Memory B cell (primary cell): Measurements from ENCODE around the gene SERINC4.
"Not testable (repeated sequence)": the region's sequence is repeated elsewhere in the genome, so short reads cannot be mapped to it uniquely, and the experiment has no call there.

ENCODE experiments used
- ATAC-seq: fragments of 150-1000 bp; cut with Tn5 transposase; 2 replicates; pipeline ENCODE4 v1.10.0; 2021; ENCODE audit warnings: low read depth, mild to moderate bottlenecking, moderate library complexity
- DNase-seq, 2 donors: peaks; one replicate each; pipeline ENCODE4 v3.0.0; 2022; ENCODE audit warnings: low spot score in 2 of 2
- H3K27ac Mint-ChIP-seq: one replicate; pipeline ENCODE4 v1.8.0; 2022; ENCODE audit warnings: mild to moderate bottlenecking, moderate library complexity, mixed read lengths
- H3K27me3 Mint-ChIP-seq: one replicate; pipeline ENCODE4 v1.8.0; 2022; ENCODE audit warnings: mixed read lengths
- H3K36me3 Mint-ChIP-seq: one replicate; pipeline ENCODE4 v1.8.0; 2022; ENCODE audit warnings: mild to moderate bottlenecking, mixed read lengths
- H3K4me1 Mint-ChIP-seq: one replicate; pipeline ENCODE4 v1.8.0; 2022; ENCODE audit warnings: mixed read lengths
- H3K4me3 Mint-ChIP-seq: one replicate; pipeline ENCODE4 v1.8.0; 2022; ENCODE audit warnings: mild to moderate bottlenecking, moderate library complexity, mixed read lengths
- H3K9me3 Mint-ChIP-seq: one replicate; pipeline ENCODE4 v1.8.0; 2022; ENCODE audit warnings: mixed read lengths

Gene SERINC4

GRCh38 chr15:43799945-43800285 lies at the start of gene SERINC4:
SERINC4 (minus strand) TSS chr15:43800220; CDS start chr15:43799986, 234 bp downstream.
- peaks cover 26% of the 10 kb centered on the region for H3K36me3 Mint-ChIP-seq
- H3K27ac Mint-ChIP-seq, result peak within 1 kb of the TSS; percentile 98
- ATAC-seq, result no peak
- H3K9me3 Mint-ChIP-seq, result no peaks in the 10 kb centered on the region
- H3K4me3 Mint-ChIP-seq, result peak within 1 kb of the TSS; percentile 100
- peaks cover 34% of the 10 kb centered on the region for H3K4me1 Mint-ChIP-seq
- H3K27me3 Mint-ChIP-seq, result no peaks in the 10 kb centered on the region
- DNase-seq, result no peak

- peaks cover 3% of the 10 kb centered on the region for H3K4me1 Mint-ChIP-seq
- peaks cover 14% of the 10 kb centered on the region for H3K36me3 Mint-ChIP-seq
- no peak overlapping the region for H3K4me3 Mint-ChIP-seq
- ATAC-seq, result no peak
- H3K27ac Mint-ChIP-seq, result no peak overlapping the region
- H3K9me3 Mint-ChIP-seq, result no peaks in the 10 kb centered on the region
- no peak for DNase-seq
- H3K27me3 Mint-ChIP-seq, result no peaks in the 10 kb centered on the region
Measured at GRCh38 chr15:43845421-43845820, 45.4 kb upstream of the SERINC4 start.

GRCh38 chr15:43832485-43832884 lies 32.5 kb upstream of the SERINC4 start:
- not testable (repeated sequence) for H3K27ac Mint-ChIP-seq, H3K36me3 Mint-ChIP-seq
- peaks cover 26% of the 10 kb centered on the region for H3K4me1 Mint-ChIP-seq

GRCh38 chr15:43831519-43832052 lies 31.6 kb upstream of the SERINC4 start:
- not testable (repeated sequence) for H3K27me3 Mint-ChIP-seq, H3K27ac Mint-ChIP-seq, ATAC-seq, H3K36me3 Mint-ChIP-seq, H3K9me3 Mint-ChIP-seq, DNase-seq, H3K4me3 Mint-ChIP-seq
- peaks cover 29% of the 10 kb centered on the region for H3K4me1 Mint-ChIP-seq

More at GRCh38 chr15:43832485-43832884, 32.5 kb upstream of the SERINC4 start:
- ATAC-seq, H3K27me3 Mint-ChIP-seq, DNase-seq, H3K9me3 Mint-ChIP-seq, H3K4me3 Mint-ChIP-seq: not testable (repeated sequence)

- ATAC-seq, H3K27ac Mint-ChIP-seq, H3K27me3 Mint-ChIP-seq, H3K36me3 Mint-ChIP-seq, H3K9me3 Mint-ChIP-seq, H3K4me3 Mint-ChIP-seq, DNase-seq: not testable (repeated sequence)
- peaks cover 29% of the 10 kb centered on the region for H3K4me1 Mint-ChIP-seq
Measured at GRCh38 chr15:43830691-43831275, 30.8 kb upstream of the SERINC4 start.

GRCh38 chr15:43829951-43830540 lies 30.0 kb upstream of the SERINC4 start:
- peak overlapping the region; percentile 76 for H3K27ac Mint-ChIP-seq

GRCh38 chr15:43828061-43828657 lies 28.1 kb upstream of the SERINC4 start:
- no peak for DNase-seq

More at GRCh38 chr15:43829951-43830540, 30.0 kb upstream of the SERINC4 start:
- ATAC-seq, DNase-seq, H3K9me3 Mint-ChIP-seq, H3K27me3 Mint-ChIP-seq, H3K36me3 Mint-ChIP-seq: not testable (repeated sequence)
- Mint-ChIP-seq H3K4me1 (peaks cover 29% of the 10 kb centered on the region), H3K4me3 (peak overlapping the region; percentile 46)

GRCh38 chr15:43826508-43827341 lies 26.7 kb upstream of the SERINC4 start, which contains the start of gene WDR76:
WDR76 (plus strand) TSS chr15:43827002; CDS start chr15:43827033, 31 bp downstream.
- DNase-seq, result peak; percentile 45 to 52
- no peaks in the 10 kb centered on the region for H3K27me3 Mint-ChIP-seq
- H3K27ac Mint-ChIP-seq, result peak within 1 kb of the TSS; percentile 77
- peaks cover 2% of the 10 kb centered on the region for H3K36me3 Mint-ChIP-seq
- peak; percentile 67 for ATAC-seq
- H3K4me3 Mint-ChIP-seq, result peak within 1 kb of the TSS; percentile 85
- H3K4me1 Mint-ChIP-seq, result peaks cover 33% of the 10 kb centered on the region
- H3K9me3 Mint-ChIP-seq, result no peaks in the 10 kb centered on the region

More at GRCh38 chr15:43828061-43828657, 28.1 kb upstream of the SERINC4 start:
- Mint-ChIP-seq H3K27ac (peak overlapping the region; percentile 77), H3K36me3 (no peaks in the 10 kb centered on the region), H3K27me3 (no peaks in the 10 kb centered on the region), H3K9me3 (no peaks in the 10 kb centered on the region), H3K4me1 (peaks cover 33% of the 10 kb centered on the region), H3K4me3 (peak overlapping the region; percentile 85)
- no peak for ATAC-seq

GRCh38 chr15:43826029-43826507 lies 26.0 kb upstream of the SERINC4 start:
- Mint-ChIP-seq H3K27me3 (no peaks in the 10 kb centered on the region), H3K9me3 (no peaks in the 10 kb centered on the region), H3K4me3 (peak overlapping the region; percentile 85), H3K36me3 (peaks cover 2% of the 10 kb centered on the region), H3K27ac (peak overlapping the region; percentile 38), H3K4me1 (peaks cover 32% of the 10 kb centered on the region)
- DNase-seq (no peak), ATAC-seq (no peak)

- not testable (repeated sequence) for H3K36me3 Mint-ChIP-seq, H3K9me3 Mint-ChIP-seq, DNase-seq, ATAC-seq, H3K27me3 Mint-ChIP-seq
- H3K27ac Mint-ChIP-seq, result peak overlapping the region; percentile 38
- H3K4me1 Mint-ChIP-seq, result peaks cover 30% of the 10 kb centered on the region
- peak overlapping the region; percentile 24 for H3K4me3 Mint-ChIP-seq
Measured at GRCh38 chr15:43825305-43825704, 25.3 kb upstream of the SERINC4 start.

GRCh38 chr15:43824302-43825246 lies 24.6 kb upstream of the SERINC4 start, which contains the start of gene MFAP1:
MFAP1 (minus strand) TSS chr15:43824690; CDS start chr15:43824569, 121 bp downstream.
- ATAC-seq (peak; percentile 88), DNase-seq (peak; percentile 71 to 85)
- H3K27ac Mint-ChIP-seq, result peak within 1 kb of the TSS; percentile 98
- H3K4me3 Mint-ChIP-seq, result peak within 1 kb of the TSS; percentile 95
- no peaks in the 10 kb centered on the region for H3K9me3 Mint-ChIP-seq
- peaks cover 24% of the 10 kb centered on the region for H3K4me1 Mint-ChIP-seq
- H3K36me3 Mint-ChIP-seq, result peaks cover 2% of the 10 kb centered on the region
- no peaks in the 10 kb centered on the region for H3K27me3 Mint-ChIP-seq

GRCh38 chr15:43821505-43821904 lies 21.5 kb upstream of the SERINC4 start:
- H3K27ac Mint-ChIP-seq, result peak overlapping the region; percentile 36
- H3K4me1 Mint-ChIP-seq, result peaks cover 9% of the 10 kb centered on the region
- peak overlapping the region; percentile 28 for H3K4me3 Mint-ChIP-seq
- no peaks in the 10 kb centered on the region for H3K27me3 Mint-ChIP-seq
- peaks cover 7% of the 10 kb centered on the region for H3K36me3 Mint-ChIP-seq
- H3K9me3 Mint-ChIP-seq, result no peaks in the 10 kb centered on the region
- DNase-seq (no peak), ATAC-seq (no peak)
